GM21381 (cell line): ENCODE measurements around the gene ACVR1B.
A peak's percentile ranks its signal among the peaks of the same experiment; 100 is the strongest.

Source experiments
- ATAC-seq: cut with Tn5 transposase; IDR thresholded peaks from one replicate; pipeline ENCODE4 v1.9.1; 2021; ENCODE audit warnings: mild to moderate bottlenecking, moderate library complexity; ENCODE audit not compliant: unreplicated experiment

The ACVR1B gene

GRCh38 chr12:51942501-51943000, 8.9 kb upstream of the ACVR1B start:
- no peak for ATAC-seq

GRCh38 chr12:51943346-51943745, 8.2 kb upstream of the ACVR1B start:
- ATAC-seq: no peak

- no peak for ATAC-seq
Measured at GRCh38 chr12:51944608-51945233, 6.8 kb upstream of the ACVR1B start.

GRCh38 chr12:51947246-51947996, 4.1 kb upstream of the ACVR1B start:
- no peak for ATAC-seq

- no peak for ATAC-seq
Measured at GRCh38 chr12:51948066-51948465, 3.4 kb upstream of the ACVR1B start.

- ATAC-seq: no peak
Measured at GRCh38 chr12:51949342-51950030, 2.0 kb upstream of the ACVR1B start.

GRCh38 chr12:51950682-51951198, 759 bp upstream of the ACVR1B start:
- ATAC-seq: no peak

GRCh38 chr12:51951843-51952722, 584 bp downstream of the ACVR1B start:
- ATAC-seq: peak; percentile 15

GRCh38 chr12:51953089-51953488, 1.6 kb downstream of the ACVR1B start:
- no peak for ATAC-seq

- ATAC-seq: no peak
Measured at GRCh38 chr12:51953864-51954263, 2.4 kb downstream of the ACVR1B start.

- ATAC-seq: no peak
Measured at GRCh38 chr12:51954561-51955361, 3.3 kb downstream of the ACVR1B start.

- no peak for ATAC-seq
Measured at GRCh38 chr12:51955702-51956101, 4.2 kb downstream of the ACVR1B start.

GRCh38 chr12:51958542-51958941, 7.0 kb downstream of the ACVR1B start:
- no peak for ATAC-seq

GRCh38 chr12:51959211-51959610, 7.7 kb downstream of the ACVR1B start:
- no peak for ATAC-seq

GRCh38 chr12:51959921-51960320, 8.4 kb downstream of the ACVR1B start:
- no peak for ATAC-seq

GRCh38 chr12:51960488-51960887, 9.0 kb downstream of the ACVR1B start:
- no peak for ATAC-seq

GRCh38 chr12:51960890-51961289, 9.4 kb downstream of the ACVR1B start:
- no peak for ATAC-seq

GRCh38 chr12:51961834-51962233, 10.3 kb downstream of the ACVR1B start:
- no peak for ATAC-seq

- no peak for ATAC-seq
Measured at GRCh38 chr12:51962737-51963136, 11.2 kb downstream of the ACVR1B start.

GRCh38 chr12:51963477-51963876, 12.0 kb downstream of the ACVR1B start:
- no peak for ATAC-seq
